GM12878 (cell line): Measurements from ENCODE around the gene C16orf96. TPM values are rescaled to one million over a fixed set of nuclear protein-coding genes. Genes with fewer than 3 reads are reported as not detected.

ENCODE experiments used
- ATAC-seq: fragments of 200-7000 bp; cut with Tn5 transposase; 3 replicates; pipeline ENCODE4 v1.9.1; 2020; ENCODE audit warnings: mild to moderate bottlenecking, moderate library complexity
- Bru-seq: library from RNA; stranded (reverse); fragments of 400-500 nt; gene quantifications from one replicate; lab custom pipeline; 2021; lab: Mats Ljungman, UMichigan
- BruChase-seq, 2 experiments: library from RNA; stranded (reverse); fragments of 400-500 nt; gene quantifications; one replicate each; lab custom pipeline; 2021; lab: Mats Ljungman, UMichigan
- BruUV-seq: library from RNA; stranded (reverse); fragments of 400-500 nt; replicated peaks from 2 replicates; lab custom pipeline; 2021; lab: Mats Ljungman, UMichigan
- CTCF ChIA-PET: fragments of 300-600 bp; sonication (Branson Sonifier 250); formaldehyde crosslinking; extraction: SDS; loops from one replicate; lab custom pipeline; 2021; ENCODE audit warnings: inconsistent platforms; lab: Yijun Ruan, JAX
- POLR2A ChIA-PET: fragments of 350-600 bp; formaldehyde crosslinking; extraction: SDS; loops from one replicate; lab custom pipeline; 2021; ENCODE audit warnings: inconsistent platforms; lab: Charles Lee
- RAD21 ChIA-PET: fragments of 300-600 bp; sonication (Branson Sonifier 250); formaldehyde crosslinking; loops from one replicate; lab custom pipeline; 2023; ENCODE audit warnings: antibody characterized with exemption; ENCODE audit not compliant: unreplicated experiment; lab: Charles Lee
- SMC1A ChIA-PET: fragments of 300-600 bp; sonication (Branson Sonifier 250); formaldehyde crosslinking; loops from one replicate; lab custom pipeline; 2023; ENCODE audit not compliant: unreplicated experiment, uncharacterized antibody; lab: Charles Lee
- DNase-seq: peaks from one replicate; pipeline ENCODE4 v3.0.0-alpha.2; 2011; ENCODE audit warnings: low read depth, low spot score
- FAIRE-seq: peaks from 3 replicates; lab custom pipeline; 2011; peaks lifted over from hg19 to GRCh38; lab: Jason Lieb, UNC
- H2AFZ ChIP-seq: 2 replicates; pipeline ENCODE4 v1.6.0; 2011; ENCODE audit warnings: low read depth, low read length, control low read depth; ENCODE audit not compliant: control insufficient read depth
- H3K27ac ChIP-seq: 2 replicates; pipeline ENCODE4 v1.5.1; 2011; ENCODE audit warnings: control low read depth; ENCODE audit not compliant: control insufficient read depth, insufficient read depth
- H3K27me3 ChIP-seq, 2 experiments: replicated peaks in 1 of 2; 2 replicates each; pipeline versions ENCODE4 v1.6.0 to v1.6.1; 2011; ENCODE audit warnings: low read length in 1 of 2; ENCODE audit not compliant: control insufficient read depth in 2 of 2, insufficient read depth in 2 of 2
- H3K36me3 ChIP-seq, 2 experiments: 2 replicates each; pipeline ENCODE4 v1.5.1; 2011; ENCODE audit warnings: low read length in 1 of 2; ENCODE audit not compliant: control insufficient read depth in 2 of 2, insufficient read depth in 2 of 2
- H3K4me1 ChIP-seq: 2 replicates; pipeline ENCODE4 v1.6.1; 2011; ENCODE audit warnings: mild to moderate bottlenecking, low read length, moderate library complexity, mixed read lengths; ENCODE audit not compliant: control insufficient read depth, insufficient read depth
- H3K4me2 ChIP-seq: 2 replicates; pipeline ENCODE4 v1.6.0; 2011; ENCODE audit warnings: control low read depth; ENCODE audit not compliant: control insufficient read depth, insufficient read depth
- H3K4me3 ChIP-seq: fragments of 200-600 bp; sonication (generic); 2 replicates; pipeline ENCODE4 v1.5.1; 2016
- H3K79me2 ChIP-seq: 2 replicates; pipeline ENCODE4 v1.6.0; 2011; ENCODE audit warnings: low read length; ENCODE audit not compliant: control insufficient read depth, insufficient read depth
- H3K9ac ChIP-seq: 2 replicates; pipeline ENCODE4 v1.8.0; 2011; ENCODE audit warnings: low read length, control low read depth, mixed read lengths; ENCODE audit not compliant: control insufficient read depth, insufficient read depth
- H3K9me3 ChIP-seq: replicated peaks from 3 replicates; pipeline ENCODE4 v1.5.1; 2011; ENCODE audit warnings: mild to moderate bottlenecking, low read length; ENCODE audit not compliant: control insufficient read depth, insufficient read depth
- H4K20me1 ChIP-seq: 2 replicates; pipeline ENCODE4 v1.6.0; 2011; ENCODE audit not compliant: control insufficient read depth, insufficient read depth
- WGBS: methylation state at CpG from one replicate; pipeline ENCODE4 v1.1.6; 2016; ENCODE audit warnings: low lambda C conversion rate; ENCODE audit not compliant: insufficient replicate concordance, insufficient coverage; ENCODE audit errors: missing lambda C conversion rate; 5-methylcytosine and 5-hydroxymethylcytosine counted together
- in situ Hi-C: fragments of 300-500 bp; cut with MboI; formaldehyde crosslinking; loops from 9 replicates; pipeline ENCODE4 v1.14.3; 2018; ENCODE audit warnings: mixed read lengths
- intact Hi-C: fragments of 100-400 bp; cut with micrococcal nuclease; formaldehyde crosslinking; loops from one replicate; pipeline ENCODE4 v1.14.2; 2022; ENCODE audit not compliant: unreplicated experiment
- long read RNA-seq, 2 experiments: library from polyadenylated mRNA; unstranded; transcript quantifications; one replicate each; pipeline ENCODE4 v2.0.0, GENCODE V29; 2019 to 2020
- polyA minus RNA-seq, 3 experiments: library from RNA; depleted of rRNA, polyadenylated mRNA; stranded (reverse); fragments of >200 nt; gene quantifications; 2 replicates each; pipeline ENCODE4 v1.2.3, GENCODE V29; 2011
- polyA plus RNA-seq, 11 experiments: library from polyadenylated mRNA; depleted of rRNA in 4 of 11; unstranded in 6 of 11; stranded (reverse) in 5 of 11; fragments of >200 nt; fragmentation: Nextera tagmentation in 4 of 11; fragmentation: Illumina TruSeq in 1 of 11; extraction: Ambion mirVana in 4 of 11; extraction: Trizol in 1 of 11; gene quantifications; 1 replicate in 1 of 11; 2 replicates in 10 of 11; pipeline versions ENCODE4 v1.2.1 to v1.2.3, GENCODE V29; 2011 to 2016; ENCODE audit warnings: inconsistent platforms in 2 of 11, missing spikeins in 2 of 11, low read depth in 1 of 11
- total RNA-seq, 4 experiments: library from RNA; depleted of rRNA in 3 of 4; stranded (reverse); fragments of >200 nt in 3 of 4; fragmentation: Illumina TruSeq in 1 of 4; extraction: Trizol in 1 of 4; gene quantifications; 2 replicates each; pipeline versions ENCODE4 v1.2.1 to v1.2.3, GENCODE V29; 2013 to 2021
- TF ChIP-seq, protein P1 (sequence below): fragments of 450-650 bp; IDR thresholded peaks from 2 replicates; pipeline ENCODE4 v1.6.1; 2017; ENCODE audit warnings: borderline replicate concordance

C16orf96 gene
- total RNA-seq (2013; cell fraction: nucleolus; rRNA removed), result 0.22 and 0.35 TPM in 2 replicates
- not detected in 2 replicates for total RNA-seq (2014; rRNA removed)
- not detected in 2 replicates for total RNA-seq (2014; rRNA removed; fragmentation: Illumina TruSeq; extraction: Trizol)
- 0.05 and 0.08 TPM in 2 replicates for total RNA-seq (2021)
- not detected for polyA plus RNA-seq (2011; ENCODE audit: low read depth)
- polyA plus RNA-seq (2011; rRNA removed), result 0.01 TPM in 1 of 2 replicates, not detected in the other
- polyA plus RNA-seq (2011; cell fraction: cytosol; rRNA removed), result 0.01 TPM in 1 of 2 replicates, not detected in the other
- polyA plus RNA-seq (2011; cell fraction: nucleus; rRNA removed), result 0.04 TPM in 2 replicates
- polyA plus RNA-seq (2012), result 0.06 TPM in 1 of 2 replicates, not detected in the other
- polyA plus RNA-seq (2014; fragmentation: Illumina TruSeq; extraction: Trizol), result 0.01 TPM in 1 of 2 replicates, not detected in the other
- polyA plus RNA-seq (2014; fragmentation: Nextera tagmentation; extraction: Ambion mirVana), result not detected
- polyA plus RNA-seq (2014; rRNA removed), result 0.04 TPM in 1 of 2 replicates, not detected in the other
- polyA plus RNA-seq (2016; fragmentation: Nextera tagmentation; extraction: Ambion mirVana), result not detected
- polyA minus RNA-seq (2011; rRNA and poly(A)+ RNA removed), result 0.15 TPM in 1 of 2 replicates, not detected in the other
- polyA minus RNA-seq (2011; cell fraction: cytosol; rRNA and poly(A)+ RNA removed), result not detected in 2 replicates
- not detected in 2 replicates for polyA minus RNA-seq (2011; cell fraction: nucleus; rRNA and poly(A)+ RNA removed)
- Bru-seq, nascent RNA, result percentile 13 among the genes with signal in this experiment
- BruChase-seq, experiment 1, labeled RNA remaining after a 6-hour chase, result percentile 12 among the genes with signal in this experiment
- BruChase-seq, experiment 2, labeled RNA remaining after a 2-hour chase, result percentile 7 among the genes with signal in this experiment
- long read RNA-seq, experiment 1, result 0 reads
- long read RNA-seq, experiment 2, result 0 reads

GRCh38 chr16:4556112-4556511, at the start of gene C16orf96:
Gene C16orf96 (plus strand): TSS chr16:4556340. CDS start chr16:4556490, 150 bp downstream.
- no peak within 1 kb of the TSS for H3K9ac ChIP-seq
- H4K20me1 ChIP-seq, result no peaks in the 10 kb centered on the region
- CTCF ChIA-PET, result interaction anchor here (1.0 kb wide), 1 partner anchor 8 kb away, joined by 3 read pairs; no protein-coding TSS in a partner anchor
- FAIRE-seq (no peak), DNase-seq (no peak), ATAC-seq (no peak)
- H3K27ac ChIP-seq, result no peak within 1 kb of the TSS
- H3K4me2 ChIP-seq, result no peak within 1 kb of the TSS
- RAD21 ChIA-PET, result no interaction called here
- H3K4me1 ChIP-seq, result no peaks in the 10 kb centered on the region
- H3K9me3 ChIP-seq, result no peaks in the 10 kb centered on the region
- WGBS, result 42% methylated on average over 4 of the region's 4 CpGs
- TF ChIP-seq, protein P1, sequence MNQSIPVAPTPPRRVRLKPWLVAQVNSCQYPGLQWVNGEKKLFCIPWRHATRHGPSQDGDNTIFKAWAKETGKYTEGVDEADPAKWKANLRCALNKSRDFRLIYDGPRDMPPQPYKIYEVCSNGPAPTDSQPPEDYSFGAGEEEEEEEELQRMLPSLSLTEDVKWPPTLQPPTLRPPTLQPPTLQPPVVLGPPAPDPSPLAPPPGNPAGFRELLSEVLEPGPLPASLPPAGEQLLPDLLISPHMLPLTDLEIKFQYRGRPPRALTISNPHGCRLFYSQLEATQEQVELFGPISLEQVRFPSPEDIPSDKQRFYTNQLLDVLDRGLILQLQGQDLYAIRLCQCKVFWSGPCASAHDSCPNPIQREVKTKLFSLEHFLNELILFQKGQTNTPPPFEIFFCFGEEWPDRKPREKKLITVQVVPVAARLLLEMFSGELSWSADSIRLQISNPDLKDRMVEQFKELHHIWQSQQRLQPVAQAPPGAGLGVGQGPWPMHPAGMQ, result no peak
- no TSS peak for BruUV-seq
- H3K79me2 ChIP-seq, result no peaks in the 10 kb centered on the region
- SMC1A ChIA-PET, result interaction anchor here (0.7 kb wide), 1 partner anchor 1528 kb away, joined by 3 read pairs; no protein-coding TSS in a partner anchor
- POLR2A ChIA-PET, result interaction anchor here (0.6 to 1.1 kb wide), 3 partner anchors 11 to 31 kb away, joined by 3 to 4 read pairs (median 3); no protein-coding TSS in a partner anchor
- peaks cover 0 to 2% of the 10 kb centered on the region in 2 experiments; a peak in 1 of 4 replicates for H3K27me3 ChIP-seq
- no peak within 1 kb of the TSS for H2AFZ ChIP-seq
- in situ Hi-C loops (no loop called here), intact Hi-C loops (no loop called here)
- H3K4me3 ChIP-seq, result no peak within 1 kb of the TSS
- H3K36me3 ChIP-seq, result no peaks in the 10 kb centered on the region
